Sigmoid colon (tissue), 7 donors: ENCODE data around the gene LGMN. TPM values are rescaled to one million over a fixed set of nuclear protein-coding genes. Genes with fewer than 3 reads are reported as not detected.

Source experiments
- DNase-seq: peaks from one replicate; pipeline ENCODE4 v3.0.0-alpha.2; 2019
- H3K27ac ChIP-seq, 4 donors: fragments of 200-600 bp; sonication (generic); one replicate each; pipeline ENCODE4 v1.5.1; 2016 to 2019; ENCODE audit warnings: mild to moderate bottlenecking in 1 of 4
- H3K27me3 ChIP-seq, 3 donors: fragments of 200-600 bp; sonication (generic); one replicate each; pipeline ENCODE4 v1.5.1; 2019; ENCODE audit warnings: mild to moderate bottlenecking in 1 of 3
- H3K36me3 ChIP-seq, 4 donors: fragments of 200-600 bp; sonication (generic); one replicate each; pipeline ENCODE4 v1.5.1; 2016 to 2019
- H3K4me1 ChIP-seq, 4 donors: fragments of 200-600 bp; sonication (generic); one replicate each; pipeline ENCODE4 v1.5.1; 2017 to 2019
- H3K4me3 ChIP-seq, 4 donors: fragments of 200-600 bp; sonication (generic); one replicate each; pipeline ENCODE4 v1.5.1; 2017 to 2019; ENCODE audit warnings: mild to moderate bottlenecking in 2 of 4, moderate library complexity in 1 of 4
- H3K9me3 ChIP-seq, 4 donors: fragments of 200-600 bp in 3 of 4; sonication (generic) in 3 of 4; one replicate each; pipeline versions ENCODE4 v1.5.1 to v1.6.1; 2013 to 2019
- CTCF ChIP-seq, 4 experiments: fragments of 450-650 bp in 3 of 4; fragments of 200-600 bp in 1 of 4; IDR thresholded peaks; one replicate each; pipeline ENCODE4 v1.5.1; 2016 to 2019; ENCODE audit warnings: antibody characterized with exemption in 4 of 4, mild to moderate bottlenecking in 3 of 4, moderate library complexity in 2 of 4
- EP300 ChIP-seq, 4 donors: sonication (generic); formaldehyde crosslinking; IDR thresholded peaks; one replicate each; pipeline ENCODE4 v1.6.1; 2017; ENCODE audit warnings: antibody characterized with exemption in 4 of 4
- POLR2A ChIP-seq, 2 donors: fragments of 450-650 bp; IDR thresholded peaks; one replicate each; pipeline ENCODE4 v1.6.1; 2016; ENCODE audit warnings: antibody characterized with exemption in 2 of 2, mild to moderate bottlenecking in 2 of 2, moderate library complexity in 2 of 2
- POLR2AphosphoS5 ChIP-seq, 4 donors: sonication (generic); formaldehyde crosslinking; IDR thresholded peaks; one replicate each; pipeline ENCODE4 v1.6.1; 2017; ENCODE audit warnings: antibody characterized with exemption in 4 of 4
- WGBS, 2 donors: extraction: QIAGEN DNeasy Blood & Tissue Kit; methylation state at CpG; one replicate each; pipeline ENCODE4 v1.1.7; 2013; 5-methylcytosine and 5-hydroxymethylcytosine counted together
- intact Hi-C: fragments of 100-400 bp; cut with DNase I; formaldehyde crosslinking; loops from one replicate; pipeline ENCODE4 v1.15.1; 2023
- polyA plus RNA-seq, 3 donors: library from polyadenylated mRNA; stranded (reverse); fragments of 200-250 nt; gene quantifications; one replicate each; pipeline ENCODE4 v1.2.3, GENCODE V29; 2013
- total RNA-seq, 4 donors: library from RNA; depleted of rRNA; stranded (reverse); fragments of >200 nt; gene quantifications; one replicate each; pipeline ENCODE4 v1.1.0, GENCODE V29; 2016
- donor health status: healthy with polysubstance abuse.
- donor health status: Bipolar disorder and iron deficiency.
- donor health status: healthy.

LGMN gene
- total and polyA plus RNA-seq, 7 donors, result 35.4 to 361 (median 74.1) TPM

GRCh38 chr14:92695562-92695961 lies 52.9 kb downstream of the LGMN start:
- intact Hi-C loops, result no loop called here
- TF ChIP-seq CTCF (IDR thresholded peaks at IDR 0.05), result no peak
- no peak for TF ChIP-seq POLR2A (IDR thresholded peaks at IDR 0.05)
- TF ChIP-seq EP300 (IDR thresholded peaks at IDR 0.05), result no peak
- no peak for TF ChIP-seq POLR2AphosphoS5 (IDR thresholded peaks at IDR 0.05)

GRCh38 chr14:92694807-92695206 lies 53.6 kb downstream of the LGMN start:
- DNase-seq, result no peak
- Histone ChIP-seq H3K27ac (peak overlapping the region in 1 of 4 donors; percentile 67), H3K4me3 (no peak overlapping the region), H3K36me3 (peaks cover 0 to 3% (median 0%) of the 10 kb centered on the region in 4 donors), H3K27me3 (no peaks in the 10 kb centered on the region), H3K9me3 (no peaks in the 10 kb centered on the region), H3K4me1 (peaks cover 0 to 29% (median 27%) of the 10 kb centered on the region in 4 donors)
- intact Hi-C loops, result no loop called here
- TF ChIP-seq POLR2AphosphoS5 (IDR thresholded peaks at IDR 0.05) (no peak), POLR2A (IDR thresholded peaks at IDR 0.05) (no peak), EP300 (IDR thresholded peaks at IDR 0.05) (no peak), CTCF (IDR thresholded peaks at IDR 0.05) (no peak)
- WGBS, 2 donors, result 66 to 76% methylated on average over 5 of the region's 5 CpGs

More at GRCh38 chr14:92695562-92695961, 52.9 kb downstream of the LGMN start:
- H3K4me1 ChIP-seq, result peaks cover 0 to 29% (median 27%) of the 10 kb centered on the region in 4 donors
- 90 to 93% methylated on average over 1 of the region's 1 CpG for WGBS, 2 donors
- DNase-seq, result no peak
- H3K36me3 ChIP-seq, result no peaks in the 10 kb centered on the region
- H3K4me3 ChIP-seq, result no peak overlapping the region
- H3K9me3 ChIP-seq, result no peaks in the 10 kb centered on the region
- no peak overlapping the region for H3K27ac ChIP-seq
- H3K27me3 ChIP-seq, result no peaks in the 10 kb centered on the region

- intact Hi-C loops, result no loop called here
- no peaks in the 10 kb centered on the region for H3K9me3 ChIP-seq
- 81 to 86% methylated on average over 18 of the region's 18 CpGs for WGBS, 2 donors
- TF ChIP-seq POLR2AphosphoS5 (IDR thresholded peaks at IDR 0.05), result peak in 3 of 4 donors; percentile 44 to 68 (median 51)
- TF ChIP-seq POLR2A (IDR thresholded peaks at IDR 0.05), result no peak
- TF ChIP-seq CTCF (IDR thresholded peaks at IDR 0.05), result no peak
- no peak for TF ChIP-seq EP300 (IDR thresholded peaks at IDR 0.05)
- H3K27me3 ChIP-seq, result no peaks in the 10 kb centered on the region
- H3K36me3 ChIP-seq, result peaks cover 0 to 3% (median 0%) of the 10 kb centered on the region in 4 donors
- no peak overlapping the region for H3K4me3 ChIP-seq
- peak overlapping the region in 3 of 4 donors; percentile 53 to 67 (median 64) for H3K27ac ChIP-seq
- H3K4me1 ChIP-seq, result peaks cover 0 to 29% (median 27%) of the 10 kb centered on the region in 4 donors
- peak; percentile 66 for DNase-seq
Observed at GRCh38 chr14:92693998-92694795, 54.2 kb downstream of the LGMN start.

GRCh38 chr14:92692822-92693226 lies 55.6 kb downstream of the LGMN start:
- intact Hi-C loops, result no loop called here
- Histone ChIP-seq H3K36me3 (peaks cover 0 to 3% (median 0%) of the 10 kb centered on the region in 4 donors), H3K4me1 (peaks cover 0 to 31% (median 31%) of the 10 kb centered on the region in 4 donors), H3K4me3 (no peak overlapping the region), H3K27me3 (no peaks in the 10 kb centered on the region), H3K9me3 (no peaks in the 10 kb centered on the region), H3K27ac (peak overlapping the region in 3 of 4 donors; percentile 53 to 67 (median 64))
- TF ChIP-seq CTCF (IDR thresholded peaks at IDR 0.05) (no peak), POLR2AphosphoS5 (IDR thresholded peaks at IDR 0.05) (peak in 2 of 4 donors; percentile 7 to 30)
- WGBS, 2 donors, result 14 to 19% methylated on average over 2 of the region's 2 CpGs
- DNase-seq, result peak; percentile 89
